ENCODE measurements around the gene CCR5.

The CCR5 gene

GRCh38 chr3:46411271-46411670 is 40.5 kb downstream of the CCR5 start:
- H3K4me3 ChIP-seq (ENCODE audit: low read length), result no peak overlapping the region
- H3K9ac ChIP-seq (ENCODE audit: low read length), result no peak overlapping the region
- H3K4me1 ChIP-seq (ENCODE audit: low read length), result peaks cover 46% of the 10 kb centered on the region
- no peaks in the 10 kb centered on the region for H3K9me2 ChIP-seq (replicated peaks; ENCODE audit: insufficient read depth, low read length)
- no peaks in the 10 kb centered on the region for H3K79me2 ChIP-seq (ENCODE audit: low read length)
- TF ChIP-seq CTCF (IDR thresholded peaks at IDR 0.05; ENCODE audit: low read length) (no peak), EZH2phosphoT487 (IDR thresholded peaks at IDR 0.05; ENCODE audit: low read length) (no peak)
- H3F3A ChIP-seq (ENCODE audit: insufficient read depth, low read length), result peaks cover 16% of the 10 kb centered on the region
- DNase-seq, result no peak
- no peaks in the 10 kb centered on the region for H4K20me1 ChIP-seq (ENCODE audit: insufficient read depth, low read length)
- H3K9me3 ChIP-seq (replicated peaks; ENCODE audit: insufficient read depth, low read length), result no peaks in the 10 kb centered on the region
- H3K36me3 ChIP-seq (replicated peaks; ENCODE audit: insufficient read depth, low read length), result no peaks in the 10 kb centered on the region
- no peak overlapping the region for H3K4me2 ChIP-seq (ENCODE audit: low read depth, low read length)
- H3K27ac ChIP-seq (ENCODE audit: low read length), result no peak overlapping the region
- no peak overlapping the region for H2AFZ ChIP-seq (ENCODE audit: low read length)
- H3K27me3 ChIP-seq (replicated peaks; ENCODE audit: insufficient read depth, low read length), result no peaks in the 10 kb centered on the region

- Histone ChIP-seq H3K27me3 (replicated peaks; ENCODE audit: insufficient read depth, low read length) (no peaks in the 10 kb centered on the region), H3K36me3 (replicated peaks; ENCODE audit: insufficient read depth, low read length) (no peaks in the 10 kb centered on the region), H3K27ac (ENCODE audit: low read length) (no peak overlapping the region), H3F3A (ENCODE audit: insufficient read depth, low read length) (peaks cover 27% of the 10 kb centered on the region), H4K20me1 (ENCODE audit: insufficient read depth, low read length) (no peaks in the 10 kb centered on the region), H3K9me2 (replicated peaks; ENCODE audit: insufficient read depth, low read length) (no peaks in the 10 kb centered on the region), H2AFZ (ENCODE audit: low read length) (0 out of 2 replicates have a peak overlapping the region, but pooled peaks have one; percentile 3), H3K9me3 (replicated peaks; ENCODE audit: insufficient read depth, low read length) (no peaks in the 10 kb centered on the region), H3K79me2 (ENCODE audit: low read length) (no peaks in the 10 kb centered on the region), H3K9ac (ENCODE audit: low read length) (no peak overlapping the region), H3K4me2 (ENCODE audit: low read depth, low read length) (no peak overlapping the region), H3K4me3 (ENCODE audit: low read length) (no peak overlapping the region), H3K4me1 (ENCODE audit: low read length) (peaks cover 52% of the 10 kb centered on the region)
- no peak for TF ChIP-seq EZH2 (optimal IDR thresholded peaks at IDR 0.05; ENCODE audit: low read depth, low read length)
- no peak for TF ChIP-seq CTCF (IDR thresholded peaks at IDR 0.05; ENCODE audit: low read length)
- no peak for TF ChIP-seq EZH2phosphoT487 (IDR thresholded peaks at IDR 0.05; ENCODE audit: low read length)
- no peak for DNase-seq
Observed at GRCh38 chr3:46412786-46413298, 42.1 kb downstream of the CCR5 start.

- H3K9me3 ChIP-seq (replicated peaks; ENCODE audit: insufficient read depth, low read length), result no peaks in the 10 kb centered on the region
- H3K4me3 ChIP-seq (ENCODE audit: low read length), result no peak overlapping the region
- no peaks in the 10 kb centered on the region for H3K27me3 ChIP-seq (replicated peaks; ENCODE audit: insufficient read depth, low read length)
- no peaks in the 10 kb centered on the region for H4K20me1 ChIP-seq (ENCODE audit: insufficient read depth, low read length)
- TF ChIP-seq EZH2 (optimal IDR thresholded peaks at IDR 0.05; ENCODE audit: low read depth, low read length) (no peak), EZH2phosphoT487 (IDR thresholded peaks at IDR 0.05; ENCODE audit: low read length) (no peak), CTCF (IDR thresholded peaks at IDR 0.05; ENCODE audit: low read length) (no peak)
- no peak overlapping the region for H3K27ac ChIP-seq (ENCODE audit: low read length)
- no peak overlapping the region for H2AFZ ChIP-seq (ENCODE audit: low read length)
- peaks cover 27% of the 10 kb centered on the region for H3F3A ChIP-seq (ENCODE audit: insufficient read depth, low read length)
- H3K4me1 ChIP-seq (ENCODE audit: low read length), result peaks cover 49% of the 10 kb centered on the region
- DNase-seq, result no peak
- H3K9me2 ChIP-seq (replicated peaks; ENCODE audit: insufficient read depth, low read length), result no peaks in the 10 kb centered on the region
- H3K36me3 ChIP-seq (replicated peaks; ENCODE audit: insufficient read depth, low read length), result no peaks in the 10 kb centered on the region
- no peak overlapping the region for H3K4me2 ChIP-seq (ENCODE audit: low read depth, low read length)
- H3K9ac ChIP-seq (ENCODE audit: low read length), result no peak overlapping the region
- H3K79me2 ChIP-seq (ENCODE audit: low read length), result no peaks in the 10 kb centered on the region
Observed at GRCh38 chr3:46413951-46414350, 43.2 kb downstream of the CCR5 start.

Data from MM.1S (cell line).